Measurements from ENCODE around the gene SLC3A2. TPM values are rescaled to one million over a fixed set of nuclear protein-coding genes. Genes with fewer than 3 reads are reported as not detected.

The SLC3A2 gene
- total RNA-seq, 1 experiment from 2014 or later: 334 TPM

- TF ChIP-seq E2F5 (CRISPR knock-in tag; IDR thresholded peaks at IDR 0.05) (peak; percentile 67), IRF2 (CRISPR knock-in tag; IDR thresholded peaks at IDR 0.05; ENCODE audit: borderline replicate concordance, low read depth) (no peak), TEAD4 (CRISPR knock-in tag; IDR thresholded peaks at IDR 0.05) (no peak), JAZF1 (CRISPR knock-in tag; IDR thresholded peaks at IDR 0.05) (no peak), CDX4 (CRISPR knock-in tag; IDR thresholded peaks at IDR 0.05; ENCODE audit: borderline replicate concordance) (no peak), FOXP1 (CRISPR knock-in tag; IDR thresholded peaks at IDR 0.05; ENCODE audit: borderline replicate concordance) (no peak), USF1 (CRISPR knock-in tag; IDR thresholded peaks at IDR 0.05) (peak; percentile 81; the same call in 1 of the 2 replicates), MXD4 (CRISPR knock-in tag; IDR thresholded peaks at IDR 0.05; ENCODE audit: borderline replicate concordance) (no peak), E2F1 (CRISPR knock-in tag; IDR thresholded peaks at IDR 0.05) (no peak), STAT6 (CRISPR knock-in tag; conservative IDR thresholded peaks at IDR 0.05; ENCODE audit: low read depth) (no peak), GTF2I (CRISPR knock-in tag; conservative IDR thresholded peaks at IDR 0.05) (no peak), SP1 (CRISPR knock-in tag; conservative IDR thresholded peaks at IDR 0.05) (peak; percentile 77), USF2 (CRISPR knock-in tag; IDR thresholded peaks at IDR 0.05) (peak; percentile 61; the same call in 1 of the 2 replicates), MYBL2 (CRISPR knock-in tag; IDR thresholded peaks at IDR 0.05) (peak; percentile 57; the same call in 1 of the 2 replicates), NFYB (CRISPR knock-in tag; conservative IDR thresholded peaks at IDR 0.05; ENCODE audit: low read depth) (peak; percentile 85), ATF6 (CRISPR knock-in tag; IDR thresholded peaks at IDR 0.05) (no peak), RORB (CRISPR knock-in tag; IDR thresholded peaks at IDR 0.05) (no peak), JUN (CRISPR knock-in tag; IDR thresholded peaks at IDR 0.05) (no peak), ZNF512 (CRISPR knock-in tag; IDR thresholded peaks at IDR 0.05; ENCODE audit: borderline replicate concordance) (no peak), NFE2L1 (CRISPR knock-in tag; IDR thresholded peaks at IDR 0.05) (no peak)
Measured at GRCh38 chr11:62831520-62832335, 49.0 kb upstream of the SLC3A2 start, which contains the start of gene STX5 (continued).
